ENCODE results near the gene TDRKH. TPM values are rescaled to one million over a fixed set of nuclear protein-coding genes. Genes with fewer than 3 reads are reported as not detected.

The TDRKH gene
- total and polyA plus RNA-seq, 4 donors, result 1.5 to 6.7 (median 3.8) TPM

DNA sequence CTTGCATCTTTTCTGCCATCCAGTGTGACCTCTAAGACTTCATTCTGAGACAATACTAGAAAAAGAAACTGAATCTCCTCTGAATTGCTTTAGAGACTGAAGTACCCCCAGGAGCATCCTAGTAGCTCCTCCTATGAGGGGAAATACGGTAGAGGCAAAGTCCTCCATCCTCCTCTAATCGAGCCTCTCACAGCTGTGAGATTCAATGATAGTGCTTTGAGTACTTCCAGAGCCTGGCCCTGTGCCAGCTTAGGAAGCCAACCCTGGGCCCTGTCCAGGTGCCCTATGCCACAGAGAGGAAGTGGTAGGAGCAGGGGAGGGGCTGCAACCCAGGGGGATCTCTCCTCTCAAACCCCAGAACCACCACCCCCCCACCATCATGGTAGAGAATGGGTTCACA is 30.6 kb upstream of the TDRKH start:
- peak overlapping the region; percentile 3 to 5 for H3K27ac ChIP-seq (ENCODE audit: low read depth in 1 of 2, low read length in 2 of 2)
- no peak for DNase-seq (ENCODE audit: low spot score)

More for the DNA sequence above, 30.6 kb upstream of the TDRKH start:
- peaks cover 12 to 86% (median 53%) of the 10 kb centered on the region in 4 donors for H3K4me1 ChIP-seq (ENCODE audit: control insufficient read depth in 4 of 4, insufficient read depth in 4 of 4, low read length in 3 of 4)
- 7% methylated on average over 2 of the region's 2 CpGs for WGBS
- no peak overlapping the region for H3K9ac ChIP-seq (ENCODE audit: low read depth in 1 of 2, low read length in 2 of 2)
- H3K9me3 ChIP-seq (ENCODE audit: control insufficient read depth in 4 of 4, low read length in 3 of 4), result no peaks in the 10 kb centered on the region
- H3K4me3 ChIP-seq (ENCODE audit: low read depth in 1 of 3, low read length in 3 of 3), result no peak overlapping the region
- no peaks in the 10 kb centered on the region for H3K27me3 ChIP-seq (ENCODE audit: control insufficient read depth in 4 of 4, insufficient read depth in 4 of 4, low read length in 3 of 4)
- H3K36me3 ChIP-seq (ENCODE audit: control insufficient read depth in 4 of 4, insufficient read depth in 3 of 4, low read depth in 1 of 4, low read length in 3 of 4), result peaks cover 2 to 14% (median 11%) of the 10 kb centered on the region in 4 donors
- TF ChIP-seq FOXA2 (IDR thresholded peaks at IDR 0.05) (no peak), YY1 (IDR thresholded peaks at IDR 0.05) (no peak), NR2F2 (IDR thresholded peaks at IDR 0.05) (no peak), EGR1 (IDR thresholded peaks at IDR 0.05; ENCODE audit: low read depth in 2 of 2) (no peak), SP1 (IDR thresholded peaks at IDR 0.05) (peak; percentile 19), FOXA1 (IDR thresholded peaks at IDR 0.05) (no peak), CTCF (IDR thresholded peaks at IDR 0.05; ENCODE audit: low read depth, low read length, missing input control) (no peak), HNF4A (conservative IDR thresholded peaks at IDR 0.05) (peak; percentile 57 to 71), ATF3 (IDR thresholded peaks at IDR 0.05) (no peak), GABPA (IDR thresholded peaks at IDR 0.05 in 1 of 2, conservative IDR thresholded peaks at IDR 0.05 in 1 of 2) (no peak), JUND (IDR thresholded peaks at IDR 0.05) (no peak), RXRA (IDR thresholded peaks at IDR 0.05) (peak; percentile 34 to 51), MAX (IDR thresholded peaks at IDR 0.05) (no peak), ZBTB33 (IDR thresholded peaks at IDR 0.05) (no peak), TAF1 (conservative IDR thresholded peaks at IDR 0.05) (no peak), HNF4G (IDR thresholded peaks at IDR 0.05) (no peak), RAD21 (IDR thresholded peaks at IDR 0.05) (no peak)
- TF ChIP-seq, protein P1, sequence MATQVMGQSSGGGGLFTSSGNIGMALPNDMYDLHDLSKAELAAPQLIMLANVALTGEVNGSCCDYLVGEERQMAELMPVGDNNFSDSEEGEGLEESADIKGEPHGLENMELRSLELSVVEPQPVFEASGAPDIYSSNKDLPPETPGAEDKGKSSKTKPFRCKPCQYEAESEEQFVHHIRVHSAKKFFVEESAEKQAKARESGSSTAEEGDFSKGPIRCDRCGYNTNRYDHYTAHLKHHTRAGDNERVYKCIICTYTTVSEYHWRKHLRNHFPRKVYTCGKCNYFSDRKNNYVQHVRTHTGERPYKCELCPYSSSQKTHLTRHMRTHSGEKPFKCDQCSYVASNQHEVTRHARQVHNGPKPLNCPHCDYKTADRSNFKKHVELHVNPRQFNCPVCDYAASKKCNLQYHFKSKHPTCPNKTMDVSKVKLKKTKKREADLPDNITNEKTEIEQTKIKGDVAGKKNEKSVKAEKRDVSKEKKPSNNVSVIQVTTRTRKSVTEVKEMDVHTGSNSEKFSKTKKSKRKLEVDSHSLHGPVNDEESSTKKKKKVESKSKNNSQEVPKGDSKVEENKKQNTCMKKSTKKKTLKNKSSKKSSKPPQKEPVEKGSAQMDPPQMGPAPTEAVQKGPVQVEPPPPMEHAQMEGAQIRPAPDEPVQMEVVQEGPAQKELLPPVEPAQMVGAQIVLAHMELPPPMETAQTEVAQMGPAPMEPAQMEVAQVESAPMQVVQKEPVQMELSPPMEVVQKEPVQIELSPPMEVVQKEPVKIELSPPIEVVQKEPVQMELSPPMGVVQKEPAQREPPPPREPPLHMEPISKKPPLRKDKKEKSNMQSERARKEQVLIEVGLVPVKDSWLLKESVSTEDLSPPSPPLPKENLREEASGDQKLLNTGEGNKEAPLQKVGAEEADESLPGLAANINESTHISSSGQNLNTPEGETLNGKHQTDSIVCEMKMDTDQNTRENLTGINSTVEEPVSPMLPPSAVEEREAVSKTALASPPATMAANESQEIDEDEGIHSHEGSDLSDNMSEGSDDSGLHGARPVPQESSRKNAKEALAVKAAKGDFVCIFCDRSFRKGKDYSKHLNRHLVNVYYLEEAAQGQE (IDR thresholded peaks at IDR 0.05), result no peak
